ENCODE data around the gene CENPX. TPM values are rescaled to one million over a fixed set of nuclear protein-coding genes. Genes with fewer than 3 reads are reported as not detected.
A peak's percentile ranks its signal among the peaks of the same experiment; 100 is the strongest.

Gene CENPX
- total and polyA plus RNA-seq, 2 of the 13 experiments (the other 11 are each of a cell fraction or from before 2014, with no cell fraction given) = 92.7 to 170 TPM

- TF ChIP-seq ZNF513 (CRISPR knock-in tag; conservative IDR thresholded peaks at IDR 0.05) = no peak
- TF ChIP-seq GRHL1 (CRISPR knock-in tag; conservative IDR thresholded peaks at IDR 0.05) = no peak
- TF ChIP-seq TOPORS (CRISPR knock-in tag; IDR thresholded peaks at IDR 0.05) = no peak
- 0 out of 2 replicates have a peak, but pooled peaks have one; percentile 31 for TF ChIP-seq TARDBP (CRISPR knock-in tag; IDR thresholded peaks at IDR 0.05)
- TF ChIP-seq, protein P1, sequence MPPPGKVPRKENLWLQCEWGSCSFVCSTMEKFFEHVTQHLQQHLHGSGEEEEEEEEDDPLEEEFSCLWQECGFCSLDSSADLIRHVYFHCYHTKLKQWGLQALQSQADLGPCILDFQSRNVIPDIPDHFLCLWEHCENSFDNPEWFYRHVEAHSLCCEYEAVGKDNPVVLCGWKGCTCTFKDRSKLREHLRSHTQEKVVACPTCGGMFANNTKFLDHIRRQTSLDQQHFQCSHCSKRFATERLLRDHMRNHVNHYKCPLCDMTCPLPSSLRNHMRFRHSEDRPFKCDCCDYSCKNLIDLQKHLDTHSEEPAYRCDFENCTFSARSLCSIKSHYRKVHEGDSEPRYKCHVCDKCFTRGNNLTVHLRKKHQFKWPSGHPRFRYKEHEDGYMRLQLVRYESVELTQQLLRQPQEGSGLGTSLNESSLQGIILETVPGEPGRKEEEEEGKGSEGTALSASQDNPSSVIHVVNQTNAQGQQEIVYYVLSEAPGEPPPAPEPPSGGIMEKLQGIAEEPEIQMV (CRISPR knock-in tag; IDR thresholded peaks at IDR 0.05; ENCODE audit: low read depth) = peak; percentile 15; the same call in 1 of the 2 replicates
- 0 out of 2 replicates have a peak, but pooled peaks have one; percentile 47 for TF ChIP-seq PRMT3 (CRISPR knock-in tag; IDR thresholded peaks at IDR 0.05; ENCODE audit: borderline replicate concordance, low read depth)
- peak; percentile 60; the same call in 1 of the 2 replicates for TF ChIP-seq HBP1 (CRISPR knock-in tag; IDR thresholded peaks at IDR 0.05; ENCODE audit: low read depth)
- 0 out of 2 replicates have a peak, but pooled peaks have one; percentile 76 for TF ChIP-seq ZNF749 (CRISPR knock-in tag; IDR thresholded peaks at IDR 0.05; ENCODE audit: borderline replicate concordance)
- TF ChIP-seq SP2 (CRISPR knock-in tag; IDR thresholded peaks at IDR 0.05) = no peak
- no peak for TF ChIP-seq SP1 (IDR thresholded peaks at IDR 0.05)
- peak; percentile 43; the same call in 1 of the 2 replicates for TF ChIP-seq SP1 (CRISPR knock-in tag; IDR thresholded peaks at IDR 0.05)
- TF ChIP-seq RFXAP (CRISPR knock-in tag; IDR thresholded peaks at IDR 0.05; ENCODE audit: borderline replicate concordance) = no peak
- TF ChIP-seq MNT (IDR thresholded peaks at IDR 0.05) = no peak
- TF ChIP-seq ZNF263 (CRISPR knock-in tag; IDR thresholded peaks at IDR 0.05) = no peak
- TF ChIP-seq, protein P2, sequence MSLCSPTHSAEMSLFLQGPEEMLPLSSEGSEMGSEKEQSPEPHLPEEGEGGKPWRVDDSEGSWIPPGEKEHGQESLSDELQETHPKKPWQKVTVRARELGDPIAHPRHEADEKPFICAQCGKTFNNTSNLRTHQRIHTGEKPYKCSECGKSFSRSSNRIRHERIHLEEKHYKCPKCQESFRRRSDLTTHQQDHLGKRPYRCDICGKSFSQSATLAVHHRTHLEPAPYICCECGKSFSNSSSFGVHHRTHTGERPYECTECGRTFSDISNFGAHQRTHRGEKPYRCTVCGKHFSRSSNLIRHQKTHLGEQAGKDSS (CRISPR knock-in tag; IDR thresholded peaks at IDR 0.05; ENCODE audit: borderline replicate concordance, low read depth) = peak; percentile 79; the same call in 1 of the 2 replicates
- TF ChIP-seq ZNF883 (CRISPR knock-in tag; IDR thresholded peaks at IDR 0.05; ENCODE audit: not compliant biosample characterization) = peak; percentile 70
- no peak for TF ChIP-seq HNRNPUL1 (IDR thresholded peaks at IDR 0.05; ENCODE audit: low read depth, low read length)
- TF ChIP-seq ZNF468 (CRISPR knock-in tag; IDR thresholded peaks at IDR 0.05) = peak; percentile 13; the same call in 1 of the 2 replicates
- peak; percentile 58; the same call in 1 of the 2 replicates for TF ChIP-seq ZNF451 (CRISPR knock-in tag; IDR thresholded peaks at IDR 0.05)
These were observed 25.8 kb downstream of the CENPX start (continued) for GRCh38 chr17:81996757-81997441.

Data from HepG2 (cell line).